GM21786 (cell line): ENCODE data around the gene CIAO2B.

Source experiments
- ATAC-seq: cut with Tn5 transposase; IDR thresholded peaks from one replicate; pipeline ENCODE4 v1.9.1; 2021; ENCODE audit not compliant: unreplicated experiment

The CIAO2B gene

DNA sequence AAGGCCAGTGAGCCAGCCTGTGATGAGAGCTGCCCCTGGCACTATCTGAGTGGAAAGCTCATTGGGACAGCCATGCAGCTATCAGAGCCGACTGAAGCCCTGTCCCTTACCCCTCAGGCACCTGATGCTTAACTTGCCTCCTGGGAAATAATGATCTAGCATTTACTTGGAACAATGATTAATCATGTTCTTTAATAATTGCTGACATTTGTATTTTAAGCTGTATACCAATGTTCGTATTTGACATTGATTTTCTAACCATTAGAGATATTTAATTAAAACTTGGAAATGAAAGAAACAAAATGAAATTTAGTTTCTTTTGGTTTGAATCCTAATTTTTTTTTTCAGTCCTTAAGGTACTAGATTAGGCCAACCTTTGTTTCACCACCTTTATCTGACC, 43.4 kb downstream of the CIAO2B start:
- no peak for ATAC-seq

DNA sequence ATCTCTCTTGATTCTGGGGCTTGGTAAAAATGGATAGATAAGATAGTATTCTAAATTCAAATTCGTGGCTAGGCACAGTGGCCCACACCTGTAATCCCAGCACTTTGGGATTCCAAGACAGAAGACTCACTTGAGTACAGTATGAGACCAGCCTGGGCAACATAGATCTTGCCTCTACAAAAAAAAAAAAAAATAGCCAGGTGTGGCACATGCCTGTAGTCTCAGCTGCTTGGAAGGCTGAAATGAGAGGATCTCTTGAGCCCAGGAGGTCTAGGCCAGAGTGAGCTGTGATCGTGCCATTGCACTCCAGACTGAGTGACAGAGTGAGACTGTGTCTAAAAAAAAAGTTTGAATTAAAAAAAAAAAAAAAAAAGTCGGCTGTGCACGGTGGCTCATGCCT, 44.6 kb downstream of the CIAO2B start:
- ATAC-seq: no peak

DNA sequence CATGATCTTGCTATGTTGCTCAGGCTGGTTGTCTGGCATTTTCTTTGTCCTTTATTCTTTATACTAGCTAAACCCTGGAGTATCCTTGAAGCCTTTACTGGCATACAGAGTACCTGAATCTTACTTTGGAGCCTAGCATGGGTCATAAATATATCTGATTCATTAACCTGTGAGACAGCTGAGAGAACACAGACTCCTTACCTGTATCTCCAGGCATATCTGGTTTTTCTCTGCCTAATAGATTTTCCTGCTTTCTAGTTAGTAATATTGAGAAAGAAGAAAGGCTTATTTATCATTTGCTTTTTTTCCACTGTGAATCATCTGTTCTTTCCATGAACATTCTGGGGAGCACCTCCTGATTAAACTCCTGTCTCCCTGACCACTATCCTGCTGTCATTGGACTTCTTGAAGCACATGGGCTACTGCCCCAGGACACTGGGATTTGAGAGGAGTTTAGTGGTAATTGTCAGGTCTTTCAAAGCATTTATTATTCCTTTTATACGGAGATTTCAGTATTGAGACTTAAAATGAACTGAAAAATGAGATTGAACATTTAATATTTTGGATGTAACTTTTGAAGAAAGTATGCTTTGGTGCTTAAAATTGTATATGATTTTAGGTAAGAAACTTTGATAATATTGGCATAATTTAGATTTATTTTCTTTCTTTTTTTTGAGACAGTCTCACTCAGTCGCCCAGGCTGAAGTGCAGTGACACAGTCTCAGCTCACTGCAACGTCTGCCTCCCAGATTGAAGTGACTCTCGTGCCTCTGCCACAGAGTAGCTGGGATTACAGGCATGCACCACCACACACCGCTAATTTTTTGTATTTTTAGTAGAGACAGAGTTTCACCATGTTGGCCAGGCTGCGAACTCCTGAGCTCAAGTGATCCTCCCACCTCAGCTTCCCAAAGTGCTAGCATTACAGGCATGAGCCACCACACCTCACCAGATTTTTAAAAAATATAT, 45.3 kb downstream of the CIAO2B start:
- no peak for ATAC-seq

DNA sequence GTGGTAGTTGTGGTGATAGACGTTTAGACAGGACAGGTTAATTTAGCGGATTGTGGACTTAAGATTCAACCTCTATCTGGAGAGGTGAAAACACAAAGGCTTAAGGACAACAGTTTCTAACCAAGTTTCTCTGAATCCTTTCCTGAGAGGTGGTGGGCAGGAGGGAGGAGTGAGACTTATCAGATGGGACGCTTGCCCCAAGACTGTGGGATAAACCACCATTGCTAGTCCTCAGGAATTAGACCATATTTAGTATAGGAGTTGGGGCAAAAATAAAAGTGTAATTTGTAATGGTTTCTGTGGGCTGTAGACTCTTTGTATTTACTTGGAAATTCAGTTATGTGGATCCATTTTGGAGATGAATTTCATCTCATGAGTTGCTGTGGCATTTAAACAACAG, 47.3 kb downstream of the CIAO2B start:
- no peak for ATAC-seq

GRCh38 chr16:66886321-66886720, 47.9 kb downstream of the CIAO2B start:
- no peak for ATAC-seq

DNA sequence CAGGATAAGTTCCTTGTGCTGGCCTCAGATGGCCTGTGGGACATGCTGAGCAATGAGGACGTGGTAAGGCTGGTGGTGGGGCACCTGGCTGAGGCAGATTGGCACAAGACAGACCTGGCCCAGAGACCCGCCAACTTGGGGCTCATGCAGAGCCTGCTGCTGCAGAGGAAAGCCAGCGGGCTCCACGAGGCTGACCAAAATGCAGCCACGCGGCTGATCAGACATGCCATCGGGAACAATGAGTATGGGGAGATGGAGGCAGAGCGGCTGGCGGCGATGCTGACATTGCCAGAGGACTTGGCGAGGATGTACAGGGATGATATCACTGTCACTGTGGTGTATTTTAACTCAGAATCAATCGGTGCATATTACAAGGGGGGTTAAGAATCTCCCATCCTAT, 48.7 kb downstream of the CIAO2B start:
- ATAC-seq: no peak

GRCh38 chr16:66882702-66883101, 51.5 kb downstream of the CIAO2B start:
- ATAC-seq: no peak
